ENCODE results near the gene SH3GL1. TPM values are rescaled to one million over a fixed set of nuclear protein-coding genes. Genes with fewer than 3 reads are reported as not detected.

The SH3GL1 gene
- total and polyA plus RNA-seq, 9 of the 15 experiments (the other 6 are each of a cell fraction or from before 2014, with no cell fraction given) = 1.7 to 75.3 (median 25.7) TPM

DNA sequence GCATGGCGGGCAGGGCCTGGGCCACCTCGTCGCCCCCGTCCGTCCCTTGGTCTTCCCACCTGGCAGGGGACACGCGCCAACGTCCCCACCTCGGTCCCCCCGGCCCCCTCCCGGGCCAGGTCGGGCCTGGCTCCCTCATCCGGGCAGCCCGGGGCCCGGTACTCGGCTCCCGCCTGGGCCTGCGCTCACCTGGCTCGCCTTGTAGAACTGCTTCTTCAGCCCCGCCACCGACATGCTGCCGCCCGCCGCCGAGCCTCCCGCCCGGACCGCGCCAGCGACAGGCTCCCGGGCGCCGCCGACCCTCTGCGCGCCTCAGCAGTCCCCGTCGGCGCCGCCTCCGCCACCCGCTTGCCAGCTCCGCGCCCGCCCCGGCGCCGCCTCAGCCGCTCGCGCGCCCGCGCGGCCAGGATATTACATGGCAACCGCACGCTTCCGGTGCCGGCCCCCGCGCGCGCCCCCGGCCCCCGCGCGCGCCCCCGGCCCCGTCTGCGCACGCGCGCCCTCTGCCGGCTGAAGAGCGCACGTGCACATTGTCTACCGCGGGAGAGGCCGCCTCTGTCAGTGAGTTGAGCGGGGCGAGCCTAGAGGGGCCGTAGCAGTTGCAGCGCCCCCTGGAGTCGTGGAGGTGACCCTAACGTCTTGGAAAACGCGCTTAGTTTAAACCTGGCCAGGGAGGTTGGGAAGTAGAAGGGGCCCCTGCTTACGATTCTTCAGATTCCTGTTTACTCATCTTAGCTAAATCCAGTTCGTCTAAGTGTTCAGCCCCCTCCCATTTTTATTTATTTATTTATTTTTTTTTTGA, at the start of gene SH3GL1 (continued):
- no peak for TF ChIP-seq CBFA2T2 (conservative IDR thresholded peaks at IDR 0.05)
- TF ChIP-seq PHB (CRISPR knock-in tag; IDR thresholded peaks at IDR 0.05) = no peak
- TF ChIP-seq ZNF146 (CRISPR knock-in tag; IDR thresholded peaks at IDR 0.05; ENCODE audit: unreplicated experiment) = no peak
- TF ChIP-seq HMG20A (CRISPR knock-in tag; conservative IDR thresholded peaks at IDR 0.05) = no peak
- TF ChIP-seq, protein P1, sequence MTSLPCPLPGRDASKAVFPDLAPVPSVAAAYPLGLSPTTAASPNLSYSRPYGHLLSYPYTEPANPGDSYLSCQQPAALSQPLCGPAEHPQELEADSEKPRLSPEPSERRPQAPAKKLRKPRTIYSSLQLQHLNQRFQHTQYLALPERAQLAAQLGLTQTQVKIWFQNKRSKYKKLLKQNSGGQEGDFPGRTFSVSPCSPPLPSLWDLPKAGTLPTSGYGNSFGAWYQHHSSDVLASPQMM (CRISPR knock-in tag; IDR thresholded peaks at IDR 0.05) = no peak
- no peak for TF ChIP-seq ZC3H4 (CRISPR knock-in tag; IDR thresholded peaks at IDR 0.05; ENCODE audit: borderline replicate concordance)
- TF ChIP-seq, protein P2, sequence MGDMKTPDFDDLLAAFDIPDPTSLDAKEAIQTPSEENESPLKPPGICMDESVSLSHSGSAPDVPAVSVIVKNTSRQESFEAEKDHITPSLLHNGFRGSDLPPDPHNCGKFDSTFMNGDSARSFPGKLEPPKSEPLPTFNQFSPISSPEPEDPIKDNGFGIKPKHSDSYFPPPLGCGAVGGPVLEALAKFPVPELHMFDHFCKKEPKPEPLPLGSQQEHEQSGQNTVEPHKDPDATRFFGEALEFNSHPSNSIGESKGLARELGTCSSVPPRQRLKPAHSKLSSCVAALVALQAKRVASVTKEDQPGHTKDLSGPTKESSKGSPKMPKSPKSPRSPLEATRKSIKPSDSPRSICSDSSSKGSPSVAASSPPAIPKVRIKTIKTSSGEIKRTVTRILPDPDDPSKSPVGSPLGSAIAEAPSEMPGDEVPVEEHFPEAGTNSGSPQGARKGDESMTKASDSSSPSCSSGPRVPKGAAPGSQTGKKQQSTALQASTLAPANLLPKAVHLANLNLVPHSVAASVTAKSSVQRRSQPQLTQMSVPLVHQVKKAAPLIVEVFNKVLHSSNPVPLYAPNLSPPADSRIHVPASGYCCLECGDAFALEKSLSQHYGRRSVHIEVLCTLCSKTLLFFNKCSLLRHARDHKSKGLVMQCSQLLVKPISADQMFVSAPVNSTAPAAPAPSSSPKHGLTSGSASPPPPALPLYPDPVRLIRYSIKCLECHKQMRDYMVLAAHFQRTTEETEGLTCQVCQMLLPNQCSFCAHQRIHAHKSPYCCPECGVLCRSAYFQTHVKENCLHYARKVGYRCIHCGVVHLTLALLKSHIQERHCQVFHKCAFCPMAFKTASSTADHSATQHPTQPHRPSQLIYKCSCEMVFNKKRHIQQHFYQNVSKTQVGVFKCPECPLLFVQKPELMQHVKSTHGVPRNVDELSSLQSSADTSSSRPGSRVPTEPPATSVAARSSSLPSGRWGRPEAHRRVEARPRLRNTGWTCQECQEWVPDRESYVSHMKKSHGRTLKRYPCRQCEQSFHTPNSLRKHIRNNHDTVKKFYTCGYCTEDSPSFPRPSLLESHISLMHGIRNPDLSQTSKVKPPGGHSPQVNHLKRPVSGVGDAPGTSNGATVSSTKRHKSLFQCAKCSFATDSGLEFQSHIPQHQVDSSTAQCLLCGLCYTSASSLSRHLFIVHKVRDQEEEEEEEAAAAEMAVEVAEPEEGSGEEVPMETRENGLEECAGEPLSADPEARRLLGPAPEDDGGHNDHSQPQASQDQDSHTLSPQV (IDR thresholded peaks at IDR 0.05) = peak; percentile 70
- TF ChIP-seq, protein P3, sequence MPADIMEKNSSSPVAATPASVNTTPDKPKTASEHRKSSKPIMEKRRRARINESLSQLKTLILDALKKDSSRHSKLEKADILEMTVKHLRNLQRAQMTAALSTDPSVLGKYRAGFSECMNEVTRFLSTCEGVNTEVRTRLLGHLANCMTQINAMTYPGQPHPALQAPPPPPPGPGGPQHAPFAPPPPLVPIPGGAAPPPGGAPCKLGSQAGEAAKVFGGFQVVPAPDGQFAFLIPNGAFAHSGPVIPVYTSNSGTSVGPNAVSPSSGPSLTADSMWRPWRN (IDR thresholded peaks at IDR 0.05; ENCODE audit: low read depth) = no peak
- no peak for TF ChIP-seq XRCC4 (IDR thresholded peaks at IDR 0.05; ENCODE audit: extremely low read depth, insufficient read depth, insufficient read length)
- no peak for TF ChIP-seq ZNF324 (CRISPR knock-in tag; IDR thresholded peaks at IDR 0.05)
- no peak for TF ChIP-seq DNMT1 (IDR thresholded peaks at IDR 0.05)
- no peak for TF ChIP-seq NR1H2 (CRISPR knock-in tag; IDR thresholded peaks at IDR 0.05)
- TF ChIP-seq ZNF561 (CRISPR knock-in tag; conservative IDR thresholded peaks at IDR 0.05) = no peak
- peak; percentile 95 for TF ChIP-seq SNIP1 (IDR thresholded peaks at IDR 0.05; ENCODE audit: low read depth)
- TF ChIP-seq, protein P4, sequence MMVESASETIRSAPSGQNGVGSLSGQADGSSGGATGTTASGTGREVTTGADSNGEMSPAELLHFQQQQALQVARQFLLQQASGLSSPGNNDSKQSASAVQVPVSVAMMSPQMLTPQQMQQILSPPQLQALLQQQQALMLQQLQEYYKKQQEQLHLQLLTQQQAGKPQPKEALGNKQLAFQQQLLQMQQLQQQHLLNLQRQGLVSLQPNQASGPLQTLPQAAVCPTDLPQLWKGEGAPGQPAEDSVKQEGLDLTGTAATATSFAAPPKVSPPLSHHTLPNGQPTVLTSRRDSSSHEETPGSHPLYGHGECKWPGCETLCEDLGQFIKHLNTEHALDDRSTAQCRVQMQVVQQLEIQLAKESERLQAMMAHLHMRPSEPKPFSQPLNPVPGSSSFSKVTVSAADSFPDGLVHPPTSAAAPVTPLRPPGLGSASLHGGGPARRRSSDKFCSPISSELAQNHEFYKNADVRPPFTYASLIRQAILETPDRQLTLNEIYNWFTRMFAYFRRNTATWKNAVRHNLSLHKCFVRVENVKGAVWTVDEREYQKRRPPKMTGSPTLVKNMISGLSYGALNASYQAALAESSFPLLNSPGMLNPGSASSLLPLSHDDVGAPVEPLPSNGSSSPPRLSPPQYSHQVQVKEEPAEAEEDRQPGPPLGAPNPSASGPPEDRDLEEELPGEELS (CRISPR knock-in tag; IDR thresholded peaks at IDR 0.05; ENCODE audit: borderline replicate concordance) = no peak
- no peak for TF ChIP-seq RHOXF2B (CRISPR knock-in tag; conservative IDR thresholded peaks at IDR 0.05)
- no peak for TF ChIP-seq NCOA6 (IDR thresholded peaks at IDR 0.05)
- TF ChIP-seq RAD51 (IDR thresholded peaks at IDR 0.05; ENCODE audit: borderline replicate concordance, low read depth) = no peak; the same call in 1 of the 2 replicates
- TF ChIP-seq ZFP36 (IDR thresholded peaks at IDR 0.05; ENCODE audit: low read depth, low read length, partially characterized antibody) = no peak
- no peak for TF ChIP-seq CBX2 (IDR thresholded peaks at IDR 0.05; ENCODE audit: insufficient read depth, low read length, poor library complexity, severe bottlenecking)
- TF ChIP-seq E2F3 (CRISPR knock-in tag; IDR thresholded peaks at IDR 0.05) = no peak
- no peak for TF ChIP-seq MXI1 (IDR thresholded peaks at IDR 0.05; ENCODE audit: low read depth, low read length)
- no peak for TF ChIP-seq STAT5B (CRISPR knock-in tag; IDR thresholded peaks at IDR 0.05)

Measured in K562 (cell line).